K562 (cell line): Measurements from ENCODE around the gene MYOM1. TPM values are rescaled to one million over a fixed set of nuclear protein-coding genes. Genes with fewer than 3 reads are reported as not detected.
A peak's percentile ranks its signal among the peaks of the same experiment; 100 is the strongest.

Source experiments
- BRCA1 ChIP-seq, 2 experiments: fragments of 450-650 bp in 1 of 2; sonication (generic) in 1 of 2; formaldehyde crosslinking in 1 of 2; IDR thresholded peaks; 2 replicates each; pipeline versions ENCODE4 v1.5.0 to v1.6.1; 2017 to 2020; ENCODE audit warnings: mild to moderate bottlenecking in 1 of 2, missing genetic modification reagents in 1 of 2
- DEAF1 ChIP-seq: fragments of 450-650 bp; formaldehyde crosslinking; IDR thresholded peaks from 2 replicates; pipeline ENCODE4 v1.4.0; 2020; ENCODE audit warnings: mild to moderate bottlenecking, moderate library complexity
- DIDO1 ChIP-seq: fragments of 450-650 bp; IDR thresholded peaks from 2 replicates; pipeline ENCODE4 v1.6.1; 2016; ENCODE audit warnings: low read depth, missing biosample characterization, missing genetic modification characterization
- ELF2 ChIP-seq: fragments of 250-450 bp; sonication (Bioruptor Pico); IDR thresholded peaks from 2 replicates; pipeline ENCODE4 v1.5.0; 2021; ENCODE audit warnings: mild to moderate bottlenecking
- HCFC1 ChIP-seq: IDR thresholded peaks from 2 replicates; pipeline ENCODE4 v1.6.1; 2012; ENCODE audit warnings: low read depth, low read length, improper control_type of control experiment
- HIVEP1 ChIP-seq: fragments of 250-450 bp; sonication (Bioruptor Pico); IDR thresholded peaks from 2 replicates; pipeline ENCODE4 v1.4.0; 2020; ENCODE audit warnings: mild to moderate bottlenecking
- HMG20B ChIP-seq: fragments of 250-450 bp; sonication (Bioruptor Pico); IDR thresholded peaks from 2 replicates; pipeline ENCODE4 v1.5.0; 2021; ENCODE audit warnings: mild to moderate bottlenecking
- MEF2D ChIP-seq: conservative IDR thresholded peaks from 2 replicates; pipeline ENCODE4 v1.6.1; 2016; ENCODE audit warnings: low read depth, missing genetic modification characterization, missing compliant biosample characterization
- PTRF ChIP-seq: fragments of 450-650 bp; IDR thresholded peaks from 2 replicates; pipeline ENCODE4 v1.6.1; 2016; ENCODE audit warnings: mild to moderate bottlenecking, missing genetic modification characterization, missing compliant biosample characterization
- RAD21 ChIP-seq, 2 experiments: fragments of 250-450 bp in 1 of 2; fragments of 450-650 bp in 1 of 2; sonication (Bioruptor Pico) in 1 of 2; formaldehyde crosslinking in 1 of 2; IDR thresholded peaks in 1 of 2; conservative IDR thresholded peaks in 1 of 2; 2 replicates each; pipeline versions ENCODE4 v1.4.0 to v1.8.0; 2020 to 2022; ENCODE audit warnings: mild to moderate bottlenecking in 2 of 2, moderate library complexity in 1 of 2
- SMARCC2 ChIP-seq: fragments of 450-650 bp; IDR thresholded peaks from 2 replicates; pipeline ENCODE4 v1.6.1; 2017; ENCODE audit warnings: antibody characterized with exemption, moderate library complexity, mild to moderate bottlenecking, low read depth
- STAG1 ChIP-seq: sonication (generic); formaldehyde crosslinking; IDR thresholded peaks from 2 replicates; pipeline ENCODE4 v1.5.0; 2020; ENCODE audit warnings: missing genetic modification reagents, borderline replicate concordance
- STAT5B ChIP-seq: fragments of 250-450 bp; sonication (Bioruptor Pico); IDR thresholded peaks from 2 replicates; pipeline ENCODE4 v1.8.0; 2021; ENCODE audit warnings: mild to moderate bottlenecking, inconsistent platforms
- TAL1 ChIP-seq: fragments of 450-650 bp; IDR thresholded peaks from 2 replicates; pipeline ENCODE4 v1.6.1; 2016; ENCODE audit warnings: mild to moderate bottlenecking
- TRIM24 ChIP-seq, 2 experiments: fragments of 450-650 bp; IDR thresholded peaks; 2 replicates each; pipeline ENCODE4 v1.6.1; 2016
- YY1 ChIP-seq, 3 experiments: IDR thresholded peaks; 2 replicates each; pipeline ENCODE4 v1.6.1; 2011; ENCODE audit warnings: low read length in 2 of 3, mild to moderate bottlenecking in 2 of 3, moderate library complexity in 2 of 3, borderline replicate concordance in 1 of 3, control low read depth in 1 of 3, low read depth in 1 of 3; ENCODE audit not compliant: insufficient read depth in 3 of 3, insufficient replicate concordance in 2 of 3, control insufficient read depth in 1 of 3, insufficient read length in 1 of 3; ENCODE audit errors: extremely low read depth in 1 of 3
- ZBTB7A ChIP-seq: IDR thresholded peaks from 2 replicates; pipeline ENCODE4 v1.6.1; 2011; ENCODE audit warnings: low read depth, mild to moderate bottlenecking, low read length, moderate library complexity, borderline replicate concordance; ENCODE audit not compliant: control insufficient read depth
- ZNF592 ChIP-seq: fragments of 450-650 bp; IDR thresholded peaks from 2 replicates; pipeline ENCODE4 v1.6.1; 2017; ENCODE audit warnings: antibody characterized with exemption, mild to moderate bottlenecking
- ZNF76 ChIP-seq: fragments of 250-450 bp; sonication (Bioruptor Pico); IDR thresholded peaks from 2 replicates; pipeline ENCODE4 v1.4.0; 2020; ENCODE audit warnings: mild to moderate bottlenecking, moderate library complexity, borderline replicate concordance
- polyA plus RNA-seq, 8 experiments: library from polyadenylated mRNA; depleted of rRNA in 4 of 8; stranded (reverse) in 5 of 8; unstranded in 3 of 8; fragments of >200 nt; fragmentation: Nextera tagmentation in 2 of 8; fragmentation: Illumina TruSeq in 1 of 8; extraction: Ambion mirVana in 2 of 8; extraction: Trizol in 1 of 8; gene quantifications; 2 replicates each; pipeline versions ENCODE4 v1.2.1 to v1.2.3, GENCODE V29; 2011 to 2014; ENCODE audit warnings: inconsistent platforms in 1 of 8, missing spikeins in 1 of 8
- total RNA-seq, 7 experiments: library from RNA; depleted of rRNA in 6 of 7; stranded (reverse); fragments of >200 nt in 6 of 7; fragmentation: Illumina TruSeq in 2 of 7; extraction: Trizol in 2 of 7; gene quantifications; 2 replicates each; pipeline versions ENCODE4 v1.2.1 to v1.2.3, GENCODE V29; 2011 to 2021; ENCODE audit warnings: low replicate concordance in 1 of 7
- TF ChIP-seq, protein P1 (sequence below): fragments of 250-450 bp; sonication (Bioruptor Pico); IDR thresholded peaks from 2 replicates; pipeline ENCODE4 v1.4.0; 2020

Gene MYOM1
- total and polyA plus RNA-seq, 9 of the 15 experiments (the other 6 are each of a cell fraction or from before 2014, with no cell fraction given) = 0.01 to 0.62 (median 0.25) TPM

- TF ChIP-seq BRCA1 (IDR thresholded peaks at IDR 0.05) (no peak), BRCA1 (CRISPR knock-in tag; IDR thresholded peaks at IDR 0.05) (no peak), ZNF76 (no peak), HCFC1 (no peak; the same call in 1 of the 2 replicates), MEF2D (tag) (no peak), PTRF (tag) (no peak), DEAF1 (CRISPR knock-in tag) (peak; percentile 54), ZBTB7A (0 out of 2 replicates have a peak, but pooled peaks have one; percentile 48), ZNF592 (peak; percentile 24; the same call in 1 of the 2 replicates), DIDO1 (tag) (peak; percentile 25; the same call in 1 of the 2 replicates), TRIM24 (IDR thresholded peaks at IDR 0.05) (no peak), YY1 (IDR thresholded peaks at IDR 0.05; ENCODE audit: borderline replicate concordance in 1 of 3, control insufficient read depth in 1 of 3, extremely low read depth in 1 of 3, insufficient read depth in 3 of 3, insufficient read length in 1 of 3, insufficient replicate concordance in 2 of 3, low read depth in 1 of 3, low read length in 2 of 3) (peak in 1 of 3 experiments; percentile 38), RAD21 (CRISPR knock-in tag; conservative IDR thresholded peaks at IDR 0.05 in 1 of 2, IDR thresholded peaks at IDR 0.05 in 1 of 2) (peak; percentile 74 to 90), TAL1 (no peak), HMG20B (CRISPR knock-in tag) (no peak), STAT5B (CRISPR knock-in tag) (no peak), ELF2 (CRISPR knock-in tag) (no peak), HIVEP1 (no peak), SMARCC2 (0 out of 2 replicates have a peak, but pooled peaks have one; percentile 16), STAG1 (CRISPR knock-in tag) (no peak)
- TF ChIP-seq, protein P1, sequence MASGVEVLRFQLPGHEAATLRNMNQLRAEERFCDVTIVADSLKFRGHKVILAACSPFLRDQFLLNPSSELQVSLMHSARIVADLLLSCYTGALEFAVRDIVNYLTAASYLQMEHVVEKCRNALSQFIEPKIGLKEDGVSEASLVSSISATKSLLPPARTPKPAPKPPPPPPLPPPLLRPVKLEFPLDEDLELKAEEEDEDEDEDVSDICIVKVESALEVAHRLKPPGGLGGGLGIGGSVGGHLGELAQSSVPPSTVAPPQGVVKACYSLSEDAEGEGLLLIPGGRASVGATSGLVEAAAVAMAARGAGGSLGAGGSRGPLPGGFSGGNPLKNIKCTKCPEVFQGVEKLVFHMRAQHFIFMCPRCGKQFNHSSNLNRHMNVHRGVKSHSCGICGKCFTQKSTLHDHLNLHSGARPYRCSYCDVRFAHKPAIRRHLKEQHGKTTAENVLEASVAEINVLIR = no peak
These were observed 156.7 kb downstream of the MYOM1 start (continued) for GRCh38 chr18:3062798-3063680.
